HG03575 (cell line): ENCODE measurements around the gene DLGAP5.

Experiments
- ATAC-seq: cut with Tn5 transposase; IDR thresholded peaks from one replicate; pipeline ENCODE4 v1.9.1; 2021; ENCODE audit not compliant: unreplicated experiment, insufficient number of reproducible peaks, low FRiP score; ENCODE audit errors: extremely low read depth

DLGAP5 gene

GRCh38 chr14:55191203-55192053 lies at the start of gene DLGAP5:
Gene DLGAP5, minus strand, starts transcription at chr14:55191585. Its CDS starts 2,406 bp downstream, at chr14:55189179.
- ATAC-seq = peak; percentile 86

- ATAC-seq = no peak
Observed at GRCh38 chr14:55240526-55241178, 49.3 kb upstream of the DLGAP5 start.

GRCh38 chr14:55239320-55239719 lies 47.9 kb upstream of the DLGAP5 start:
- ATAC-seq = no peak

GRCh38 chr14:55238019-55238680 lies 46.8 kb upstream of the DLGAP5 start:
- no peak for ATAC-seq

- ATAC-seq = no peak
Observed at GRCh38 chr14:55233591-55233990, 42.2 kb upstream of the DLGAP5 start.

- ATAC-seq = no peak
Observed at GRCh38 chr14:55228261-55228660, 36.9 kb upstream of the DLGAP5 start.

GRCh38 chr14:55223364-55223763 lies 32.0 kb upstream of the DLGAP5 start:
- ATAC-seq = no peak

GRCh38 chr14:55221968-55222367 lies 30.6 kb upstream of the DLGAP5 start:
- no peak for ATAC-seq

- no peak for ATAC-seq
Observed at GRCh38 chr14:55221186-55221585, 29.8 kb upstream of the DLGAP5 start.

- ATAC-seq = no peak
Observed at GRCh38 chr14:55220230-55220629, 28.8 kb upstream of the DLGAP5 start.

- ATAC-seq = no peak
Observed at GRCh38 chr14:55212634-55213033, 21.2 kb upstream of the DLGAP5 start.

GRCh38 chr14:55207832-55208231 lies 16.4 kb upstream of the DLGAP5 start:
- ATAC-seq = no peak

- no peak for ATAC-seq
Observed at GRCh38 chr14:55206175-55206693, 14.8 kb upstream of the DLGAP5 start.

GRCh38 chr14:55201219-55202101 lies 10.1 kb upstream of the DLGAP5 start:
- ATAC-seq = no peak

GRCh38 chr14:55200651-55201050 lies 9.3 kb upstream of the DLGAP5 start:
- ATAC-seq = no peak

- ATAC-seq = no peak
Observed at GRCh38 chr14:55198749-55199148, 7.4 kb upstream of the DLGAP5 start.

GRCh38 chr14:55194656-55195355 lies 3.4 kb upstream of the DLGAP5 start:
- ATAC-seq = no peak

- ATAC-seq = no peak
Observed at GRCh38 chr14:55192054-55192621, 753 bp upstream of the DLGAP5 start.
